Measurements from ENCODE around the gene VAV1. TPM values are rescaled to one million over a fixed set of nuclear protein-coding genes. Genes with fewer than 3 reads are reported as not detected.

VAV1 gene
- polyA plus RNA-seq, 3 donors = 1.2 to 6.3 (median 6.0) TPM

GRCh38 chr19:6891761-6892385 is 119.4 kb downstream of the VAV1 start:
- H3K27ac ChIP-seq (ENCODE audit: low read depth, low read length) = no peak overlapping the region
- WGBS, 3 donors = 50 to 64% (median 55%) methylated on average over 8 of the region's 8 CpGs

GRCh38 chr19:6894313-6894712 is 121.8 kb downstream of the VAV1 start:
- H3K27ac ChIP-seq (ENCODE audit: low read depth, low read length) = no peak overlapping the region
- WGBS, 3 donors = 73 to 92% (median 87%) methylated on average over 1 of the region's 1 CpG

- no peak overlapping the region for H3K27ac ChIP-seq (ENCODE audit: low read depth, low read length)
These were observed 130.9 kb downstream of the VAV1 start for GRCh38 chr19:6903446-6903845.

- 12 to 83% (median 52%) methylated on average over 3 of the region's 3 CpGs for WGBS, 3 donors
- H3K27ac ChIP-seq (ENCODE audit: low read depth, low read length) = no peak overlapping the region
These were observed 134.1 kb downstream of the VAV1 start for GRCh38 chr19:6906559-6907060.

Other genes starting within 250 kb of the VAV1 start
- gene TNFSF9, start 241.7 kb upstream of the VAV1 start, polyA plus RNA-seq = 1 to 10 TPM in 1 of 3 donors, under 1 TPM in 2; 0.09 to 1.5 (median 0.83) TPM
- 1 to 10 TPM in 1 of 3 donors, under 1 TPM in 1, not detected in 1; 0.22 to 1.0 TPM for gene CD70, start 181.6 kb upstream of the VAV1 start, polyA plus RNA-seq
- gene TNFSF14, start 102.5 kb upstream of the VAV1 start, polyA plus RNA-seq = 10 to 100 TPM in 1 of 3 donors, 1 to 10 TPM in 2; 2.1 to 12.6 (median 4.4) TPM
- gene C3, start 52.1 kb upstream of the VAV1 start, polyA plus RNA-seq = 100 to 1,000 TPM; 538 to 982 (median 581) TPM
- 10 to 100 TPM; 52.4 to 76.6 (median 66.4) TPM for gene GPR108, start 35.1 kb upstream of the VAV1 start, polyA plus RNA-seq
- 100 to 1,000 TPM in 2 of 3 donors, 10 to 100 TPM in 1; 28.6 to 149 (median 112) TPM for gene TRIP10, start 33.0 kb upstream of the VAV1 start, polyA plus RNA-seq
- gene SH2D3A, start 5.3 kb upstream of the VAV1 start, polyA plus RNA-seq = 10 to 100 TPM in 1 of 3 donors, 1 to 10 TPM in 1, under 1 TPM in 1; 0.45 to 14.4 (median 2.1) TPM
- gene ADGRE1, start 114.9 kb downstream of the VAV1 start, polyA plus RNA-seq = 1 to 10 TPM in 1 of 3 donors, under 1 TPM in 2; 0.11 to 1.4 (median 0.13) TPM
- not detected for gene MBD3L2B, start 248.7 kb downstream of the VAV1 start, polyA plus RNA-seq